Endothelial cell of coronary artery (primary cell): ENCODE data around the gene SLC25A17. TPM values are rescaled to one million over a fixed set of nuclear protein-coding genes. Genes with fewer than 3 reads are reported as not detected.

Experiments
- total RNA-seq: library from RNA; depleted of rRNA; stranded (reverse); fragments of >200 nt; gene quantifications from 2 replicates; pipeline ENCODE4 v1.2.3, GENCODE V29; 2014

Gene SLC25A17
- 11.0 and 11.9 TPM in 2 replicates for total RNA-seq

DNA sequence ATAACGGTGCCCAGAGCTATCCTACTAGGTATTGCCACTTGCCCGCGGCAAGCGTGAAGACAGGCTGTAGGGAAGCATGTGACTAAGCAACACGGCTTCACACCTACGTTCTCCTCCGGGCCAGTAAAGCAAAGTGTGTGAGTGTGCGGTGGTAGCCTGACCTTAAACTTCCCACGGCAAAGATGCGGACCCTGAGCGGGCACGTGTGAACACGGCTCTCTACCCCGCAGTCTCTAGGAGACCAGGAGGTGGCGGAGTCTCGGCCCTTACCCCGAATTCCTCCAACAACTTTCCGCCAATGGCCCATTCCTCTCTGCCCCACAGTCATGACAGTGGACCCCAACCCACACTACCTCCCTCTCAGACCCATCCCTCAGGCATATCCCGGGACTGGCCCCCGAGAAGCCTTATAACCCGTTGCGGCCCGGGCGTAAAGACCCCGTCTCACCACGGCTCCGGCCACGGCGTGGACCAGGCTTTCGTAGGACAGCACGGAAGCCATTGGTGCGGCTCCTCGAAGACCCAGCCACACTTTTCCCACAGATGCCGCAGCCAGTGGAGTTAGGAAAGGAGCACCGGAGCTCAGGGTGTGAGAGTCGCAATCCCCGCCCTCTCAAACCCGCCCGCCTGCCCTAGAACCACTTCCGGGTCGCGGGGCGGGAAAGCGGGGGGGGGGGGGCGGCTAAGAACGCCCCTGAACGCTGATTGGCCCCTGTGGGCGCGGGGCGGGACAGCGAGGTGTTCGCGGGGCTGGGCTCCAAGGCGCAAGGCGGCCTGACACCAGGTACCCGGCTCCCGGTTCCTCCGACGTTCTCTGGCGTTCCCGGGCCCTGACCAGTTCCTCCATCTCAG is at the start of gene SLC25A17:
TSS of gene SLC25A17 (minus strand) at position 600 of the 852 bp plus-strand sequence. CDS start at position 502, 98 bp downstream.

GRCh38 chr22:40862013-40862412 is 42.9 kb upstream of the SLC25A17 start, which contains the start of gene DNAJB7:
Gene DNAJB7, minus strand, starts transcription at chr22:40862113. Its CDS starts 119 bp downstream, at chr22:40861994.

DNA sequence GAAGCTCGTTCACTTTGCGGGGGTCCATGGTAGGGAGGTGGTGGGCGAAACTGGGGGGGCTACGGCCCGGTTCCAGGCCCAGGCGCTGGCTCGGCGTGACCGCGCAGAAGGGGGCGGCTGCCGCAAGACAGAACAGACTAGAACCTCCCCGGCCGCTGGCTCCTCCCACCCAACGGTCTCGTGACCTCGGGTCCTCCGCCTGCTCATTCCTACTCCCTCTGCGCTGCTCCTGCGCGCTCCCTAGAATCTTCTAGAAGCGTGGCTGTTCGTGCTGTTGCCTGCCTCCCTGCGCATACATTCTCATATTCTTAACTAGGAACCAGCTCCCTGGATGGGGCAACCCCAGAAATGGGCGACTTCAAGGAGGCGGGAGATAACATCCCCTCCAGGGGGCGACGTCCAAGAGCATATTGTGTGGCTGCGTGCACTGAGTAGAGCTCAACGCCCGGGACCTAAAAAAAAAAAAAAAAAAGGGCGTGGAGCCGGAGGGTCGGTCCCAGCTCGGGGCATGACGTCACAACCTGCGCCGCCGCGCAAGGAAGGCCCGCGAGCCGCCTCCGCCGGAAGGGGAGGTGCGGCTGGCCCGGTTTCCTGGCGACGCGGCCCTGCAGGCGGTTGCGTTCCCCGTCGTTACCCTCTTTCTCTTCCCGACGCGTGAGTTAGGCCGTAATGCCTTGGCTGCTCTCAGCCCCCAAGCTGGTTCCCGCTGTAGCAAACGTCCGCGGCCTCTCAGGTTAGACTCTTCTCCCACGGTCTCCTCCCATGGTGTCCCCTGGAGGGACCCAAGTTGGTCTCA is 37.6 kb upstream of the SLC25A17 start, which contains the start of the genes ST13 and XPNPEP3:
TSS of gene ST13 (minus strand) at position 127 of the 796 bp plus-strand sequence. CDS start at position 28, 99 bp downstream.
TSS of gene XPNPEP3 (plus strand) at position 636 of the 796 bp plus-strand sequence. CDS start at position 670, 34 bp downstream.

Other genes starting within 250 kb of the SLC25A17 start
- 15.2 and 29.1 TPM in 2 replicates for gene MRTFA, start 182.6 kb downstream of the SLC25A17 start, total RNA-seq
- 0.28 TPM in 1 of 2 replicates, not detected in the other for gene MCHR1, start 139.9 kb downstream of the SLC25A17 start, total RNA-seq
- gene ST13, start 37.3 kb upstream of the SLC25A17 start, total RNA-seq: 229 and 320 TPM in 2 replicates
- 3.9 and 8.0 TPM in 2 replicates for gene XPNPEP3, start 37.8 kb upstream of the SLC25A17 start, total RNA-seq
- not detected in 2 replicates for gene DNAJB7, start 42.8 kb upstream of the SLC25A17 start, total RNA-seq
- gene RBX1, start 132.0 kb upstream of the SLC25A17 start, total RNA-seq: 59.9 and 69.1 TPM in 2 replicates